Measurements from ENCODE around the gene DRICH1. TPM values are rescaled to one million over a fixed set of nuclear protein-coding genes. Genes with fewer than 3 reads are reported as not detected.

Gene DRICH1
- total and polyA plus RNA-seq, 9 donors = 0.32 to 3.6 (median 0.79) TPM; not detected in 1

GRCh38 chr22:23609983-23610781 lies 21.9 kb downstream of the DRICH1 start:
- Histone ChIP-seq H3K4me3 (no peak overlapping the region), H3K27ac (no peak overlapping the region), H3K9me3 (no peaks in the 10 kb centered on the region), H3K36me3 (no peaks in the 10 kb centered on the region), H3K27me3 (no peaks in the 10 kb centered on the region), H3K4me1 (ENCODE audit: insufficient read depth) (no peaks in the 10 kb centered on the region)
- TF ChIP-seq POLR2A (IDR thresholded peaks at IDR 0.05) (no peak), EP300 (IDR thresholded peaks at IDR 0.05) (no peak), CTCF (IDR thresholded peaks at IDR 0.05) (no peak)
- WGBS, 3 donors = 79 to 83% (median 82%) methylated on average over 12 of the region's 12 CpGs
- intact Hi-C loops (cut with DNase I) = no loop called here
- DNase-seq = no peak

GRCh38 chr22:23608583-23608982 lies 23.5 kb downstream of the DRICH1 start:
- no peaks in the 10 kb centered on the region for H3K36me3 ChIP-seq
- H3K27me3 ChIP-seq = no peaks in the 10 kb centered on the region
- no peak overlapping the region for H3K4me3 ChIP-seq
- no peaks in the 10 kb centered on the region for H3K9me3 ChIP-seq
- DNase-seq = no peak
- intact Hi-C loops (cut with DNase I) = no loop called here
- TF ChIP-seq CTCF (IDR thresholded peaks at IDR 0.05) = no peak
- no peak for TF ChIP-seq POLR2A (IDR thresholded peaks at IDR 0.05)
- TF ChIP-seq EP300 (IDR thresholded peaks at IDR 0.05) = no peak
- no peaks in the 10 kb centered on the region for H3K4me1 ChIP-seq (ENCODE audit: insufficient read depth)
- H3K27ac ChIP-seq = no peak overlapping the region
- WGBS, 3 donors = 70 to 82% (median 79%) methylated on average over 6 of the region's 6 CpGs

- Histone ChIP-seq H3K27me3 (no peaks in the 10 kb centered on the region), H3K27ac (no peak overlapping the region), H3K4me1 (ENCODE audit: insufficient read depth) (no peaks in the 10 kb centered on the region), H3K36me3 (no peaks in the 10 kb centered on the region), H3K4me3 (no peak overlapping the region), H3K9me3 (no peaks in the 10 kb centered on the region)
- DNase-seq = no peak
- TF ChIP-seq CTCF (IDR thresholded peaks at IDR 0.05) = no peak
- no peak for TF ChIP-seq POLR2A (IDR thresholded peaks at IDR 0.05)
- no peak for TF ChIP-seq EP300 (IDR thresholded peaks at IDR 0.05)
- intact Hi-C loops (cut with DNase I) = no loop called here
- 89 to 93% (median 90%) methylated on average over 20 of the region's 20 CpGs for WGBS, 3 donors
These were observed 25.7 kb downstream of the DRICH1 start for GRCh38 chr22:23606204-23607131.

- Histone ChIP-seq H3K9me3 (no peaks in the 10 kb centered on the region), H3K4me1 (ENCODE audit: insufficient read depth) (no peaks in the 10 kb centered on the region), H3K36me3 (no peaks in the 10 kb centered on the region), H3K27me3 (no peaks in the 10 kb centered on the region), H3K27ac (no peak overlapping the region), H3K4me3 (no peak overlapping the region)
- intact Hi-C loops (cut with DNase I) = no loop called here
- DNase-seq = no peak
- 83 to 90% (median 87%) methylated on average over 8 of the region's 8 CpGs for WGBS, 3 donors
- TF ChIP-seq CTCF (IDR thresholded peaks at IDR 0.05) (no peak), EP300 (IDR thresholded peaks at IDR 0.05) (no peak), POLR2A (IDR thresholded peaks at IDR 0.05) (no peak)
These were observed 27.0 kb downstream of the DRICH1 start for GRCh38 chr22:23604939-23605712.
